Endodermal cell (in vitro differentiated cells): ENCODE measurements around the gene ABCE1. TPM values are rescaled to one million over a fixed set of nuclear protein-coding genes. Genes with fewer than 3 reads are reported as not detected.

Source experiments
- DNase-seq: peaks from one replicate; pipeline ENCODE4 v3.0.0-alpha.2; 2017
- H3K27ac ChIP-seq: 2 replicates; pipeline ENCODE4 v1.5.1; 2013; ENCODE audit warnings: mild to moderate bottlenecking, low read depth, low read length, moderate library complexity
- H3K27me3 ChIP-seq: 2 replicates; pipeline ENCODE4 v1.6.1; 2013; ENCODE audit warnings: mild to moderate bottlenecking, low read length, moderate library complexity; ENCODE audit not compliant: insufficient read depth, control insufficient read depth, poor library complexity, severe bottlenecking
- H3K36me3 ChIP-seq: 2 replicates; pipeline ENCODE4 v1.7.0; 2013; ENCODE audit warnings: mild to moderate bottlenecking, low read length, moderate library complexity; ENCODE audit not compliant: control insufficient read depth, insufficient read depth
- H3K4me1 ChIP-seq: one replicate; pipeline ENCODE4 v1.7.0; 2013; ENCODE audit warnings: low read length; ENCODE audit not compliant: control insufficient read depth, insufficient read depth
- H3K4me3 ChIP-seq: 2 replicates; pipeline ENCODE4 v1.5.1; 2013; ENCODE audit warnings: mild to moderate bottlenecking, low read length, moderate library complexity
- H3K9ac ChIP-seq: 2 replicates; pipeline ENCODE4 v1.6.1; 2013; ENCODE audit warnings: mild to moderate bottlenecking, low read length, moderate library complexity; ENCODE audit not compliant: poor library complexity, severe bottlenecking; ENCODE audit errors: extremely low read depth
- H3K9me3 ChIP-seq: 2 replicates; pipeline ENCODE4 v1.6.1; 2013; ENCODE audit warnings: mild to moderate bottlenecking, low read length, moderate library complexity; ENCODE audit not compliant: control insufficient read depth
- H3K27ac Mint-ChIP-seq: 2 replicates; pipeline ENCODE4 v1.8.0; 2020; ENCODE audit warnings: mixed read lengths
- H3K27me3 Mint-ChIP-seq: 2 replicates; pipeline ENCODE4 v1.8.0; 2021; ENCODE audit warnings: mild to moderate bottlenecking, mixed read lengths; ENCODE audit not compliant: insufficient read depth
- H3K36me3 Mint-ChIP-seq: 2 replicates; pipeline ENCODE4 v1.8.0; 2020; ENCODE audit warnings: low read depth, mixed read lengths
- H3K4me1 Mint-ChIP-seq: 2 replicates; pipeline ENCODE4 v1.8.0; 2020; ENCODE audit warnings: mixed read lengths
- H3K4me3 Mint-ChIP-seq: 2 replicates; pipeline ENCODE4 v1.8.0; 2020; ENCODE audit warnings: mild to moderate bottlenecking, moderate library complexity, mixed read lengths
- H3K9me3 Mint-ChIP-seq: 2 replicates; pipeline ENCODE4 v1.8.0; 2020; ENCODE audit warnings: mild to moderate bottlenecking, mixed read lengths
- CTCF ChIP-seq: fragments of 200-600 bp; sonication (generic); conservative IDR thresholded peaks from 2 replicates; pipeline ENCODE4 v1.5.0; 2021; ENCODE audit warnings: antibody characterized with exemption, mild to moderate bottlenecking
- WGBS, 2 experiments: methylation state at CpG; one replicate each; pipeline versions ENCODE4 v1.1.5 to v1.1.7; 2013; ENCODE audit warnings: missing lambda C conversion rate in 2 of 2, mixed read lengths in 1 of 2; ENCODE audit not compliant: insufficient coverage in 1 of 2, insufficient read length in 1 of 2; 5-methylcytosine and 5-hydroxymethylcytosine counted together
- total RNA-seq, 2 donors: library from RNA; stranded (reverse); fragmentation: NEBNext Ultra II Directional in 1 of 2; extraction: Animal tissue kit (Norgen Biotek cat#: 25700) in 1 of 2; gene quantifications; 2 replicates in 1 of 2; 3 replicates in 1 of 2; pipeline ENCODE4 v1.2.1, GENCODE V29; 2021

ABCE1 gene
- total RNA-seq, 2 donors from 2014 or later: 67.2 to 80.7 TPM

GRCh38 chr4:145155268-145155870, 57.3 kb downstream of the ABCE1 start:
- TF ChIP-seq CTCF: no peak
- H3K27ac Mint-ChIP-seq: no peak overlapping the region
- H3K36me3 Mint-ChIP-seq: peaks cover 60% of the 10 kb centered on the region
- no peak overlapping the region for H3K27ac ChIP-seq
- no peak overlapping the region for H3K4me3 Mint-ChIP-seq
- no peaks in the 10 kb centered on the region for H3K4me1 Mint-ChIP-seq
- H3K27me3 ChIP-seq: no peaks in the 10 kb centered on the region
- no peaks in the 10 kb centered on the region for H3K27me3 Mint-ChIP-seq
- DNase-seq: no peak
- 100% methylated on average over 2 of the region's 2 CpGs; no CpG with 5 or more reads in 1 of the 2 experiments for WGBS, 2 experiments
- H3K9ac ChIP-seq: no peak overlapping the region
- no peaks in the 10 kb centered on the region for H3K4me1 ChIP-seq
- H3K4me3 ChIP-seq: no peak overlapping the region
- peaks cover 88% of the 10 kb centered on the region for H3K36me3 ChIP-seq
- peaks cover 3% of the 10 kb centered on the region for H3K9me3 Mint-ChIP-seq
- H3K9me3 ChIP-seq: no peaks in the 10 kb centered on the region

GRCh38 chr4:145156986-145157385, 58.9 kb downstream of the ABCE1 start:
- DNase-seq: no peak
- no peaks in the 10 kb centered on the region for H3K27me3 Mint-ChIP-seq
- no peaks in the 10 kb centered on the region for H3K4me1 ChIP-seq

GRCh38 chr4:145161549-145161948, 63.4 kb downstream of the ABCE1 start:
- no peak overlapping the region for H3K27ac Mint-ChIP-seq
- peaks cover 52% of the 10 kb centered on the region for H3K36me3 Mint-ChIP-seq
- Histone ChIP-seq H3K27me3 (no peaks in the 10 kb centered on the region), H3K9me3 (no peaks in the 10 kb centered on the region), H3K36me3 (peaks cover 69% of the 10 kb centered on the region), H3K4me1 (no peaks in the 10 kb centered on the region), H3K27ac (no peak overlapping the region), H3K9ac (no peak overlapping the region), H3K4me3 (no peak overlapping the region)
- no peaks in the 10 kb centered on the region for H3K27me3 Mint-ChIP-seq
- no peak overlapping the region for H3K4me3 Mint-ChIP-seq
- no peaks in the 10 kb centered on the region for H3K4me1 Mint-ChIP-seq
- H3K9me3 Mint-ChIP-seq: peaks cover 3% of the 10 kb centered on the region
- no peak for DNase-seq
- no peak for TF ChIP-seq CTCF
- 48 to 50% methylated on average over 2 of the region's 2 CpGs for WGBS, 2 experiments

More at GRCh38 chr4:145156986-145157385, 58.9 kb downstream of the ABCE1 start:
- peaks cover 3% of the 10 kb centered on the region for H3K9me3 Mint-ChIP-seq
- H3K9ac ChIP-seq: no peak overlapping the region
- peaks cover 88% of the 10 kb centered on the region for H3K36me3 ChIP-seq
- H3K9me3 ChIP-seq: no peaks in the 10 kb centered on the region
- WGBS, 2 experiments: 98 to 100% methylated on average over 1 to 2 of the region's 2 CpGs
- H3K27me3 ChIP-seq: no peaks in the 10 kb centered on the region
- H3K4me3 ChIP-seq: no peak overlapping the region
- no peak for TF ChIP-seq CTCF
- H3K4me3 Mint-ChIP-seq: no peak overlapping the region
- no peaks in the 10 kb centered on the region for H3K4me1 Mint-ChIP-seq
- H3K36me3 Mint-ChIP-seq: peaks cover 63% of the 10 kb centered on the region
- H3K27ac ChIP-seq: no peak overlapping the region
- H3K27ac Mint-ChIP-seq: no peak overlapping the region
